ENCODE data around the gene RAB36. TPM values are rescaled to one million over a fixed set of nuclear protein-coding genes. Genes with fewer than 3 reads are reported as not detected.

The RAB36 gene
- total and polyA plus RNA-seq, 4 donors, result 0.22 to 0.56 (median 0.37) TPM

DNA sequence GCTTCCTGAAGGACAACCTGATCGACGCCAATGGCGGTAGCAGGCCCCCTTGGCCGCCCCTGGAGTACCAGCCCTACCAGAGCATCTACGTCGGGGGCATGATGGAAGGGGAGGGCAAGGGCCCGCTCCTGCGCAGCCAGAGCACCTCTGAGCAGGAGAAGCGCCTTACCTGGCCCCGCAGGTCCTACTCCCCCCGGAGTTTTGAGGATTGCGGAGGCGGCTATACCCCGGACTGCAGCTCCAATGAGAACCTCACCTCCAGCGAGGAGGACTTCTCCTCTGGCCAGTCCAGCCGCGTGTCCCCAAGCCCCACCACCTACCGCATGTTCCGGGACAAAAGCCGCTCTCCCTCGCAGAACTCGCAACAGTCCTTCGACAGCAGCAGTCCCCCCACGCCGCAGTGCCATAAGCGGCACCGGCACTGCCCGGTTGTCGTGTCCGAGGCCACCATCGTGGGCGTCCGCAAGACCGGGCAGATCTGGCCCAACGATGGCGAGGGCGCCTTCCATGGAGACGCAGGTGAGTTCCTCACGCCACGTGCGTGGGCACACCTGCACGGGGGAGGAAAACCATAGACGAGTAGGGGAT, 36.5 kb downstream of the RAB36 start:
- TF ChIP-seq, protein P1, sequence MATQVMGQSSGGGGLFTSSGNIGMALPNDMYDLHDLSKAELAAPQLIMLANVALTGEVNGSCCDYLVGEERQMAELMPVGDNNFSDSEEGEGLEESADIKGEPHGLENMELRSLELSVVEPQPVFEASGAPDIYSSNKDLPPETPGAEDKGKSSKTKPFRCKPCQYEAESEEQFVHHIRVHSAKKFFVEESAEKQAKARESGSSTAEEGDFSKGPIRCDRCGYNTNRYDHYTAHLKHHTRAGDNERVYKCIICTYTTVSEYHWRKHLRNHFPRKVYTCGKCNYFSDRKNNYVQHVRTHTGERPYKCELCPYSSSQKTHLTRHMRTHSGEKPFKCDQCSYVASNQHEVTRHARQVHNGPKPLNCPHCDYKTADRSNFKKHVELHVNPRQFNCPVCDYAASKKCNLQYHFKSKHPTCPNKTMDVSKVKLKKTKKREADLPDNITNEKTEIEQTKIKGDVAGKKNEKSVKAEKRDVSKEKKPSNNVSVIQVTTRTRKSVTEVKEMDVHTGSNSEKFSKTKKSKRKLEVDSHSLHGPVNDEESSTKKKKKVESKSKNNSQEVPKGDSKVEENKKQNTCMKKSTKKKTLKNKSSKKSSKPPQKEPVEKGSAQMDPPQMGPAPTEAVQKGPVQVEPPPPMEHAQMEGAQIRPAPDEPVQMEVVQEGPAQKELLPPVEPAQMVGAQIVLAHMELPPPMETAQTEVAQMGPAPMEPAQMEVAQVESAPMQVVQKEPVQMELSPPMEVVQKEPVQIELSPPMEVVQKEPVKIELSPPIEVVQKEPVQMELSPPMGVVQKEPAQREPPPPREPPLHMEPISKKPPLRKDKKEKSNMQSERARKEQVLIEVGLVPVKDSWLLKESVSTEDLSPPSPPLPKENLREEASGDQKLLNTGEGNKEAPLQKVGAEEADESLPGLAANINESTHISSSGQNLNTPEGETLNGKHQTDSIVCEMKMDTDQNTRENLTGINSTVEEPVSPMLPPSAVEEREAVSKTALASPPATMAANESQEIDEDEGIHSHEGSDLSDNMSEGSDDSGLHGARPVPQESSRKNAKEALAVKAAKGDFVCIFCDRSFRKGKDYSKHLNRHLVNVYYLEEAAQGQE (IDR thresholded peaks at IDR 0.05), result no peak
- TF ChIP-seq, protein P2, sequence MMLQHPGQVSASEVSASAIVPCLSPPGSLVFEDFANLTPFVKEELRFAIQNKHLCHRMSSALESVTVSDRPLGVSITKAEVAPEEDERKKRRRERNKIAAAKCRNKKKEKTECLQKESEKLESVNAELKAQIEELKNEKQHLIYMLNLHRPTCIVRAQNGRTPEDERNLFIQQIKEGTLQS (IDR thresholded peaks at IDR 0.05), result no peak
- TF ChIP-seq, protein P3, sequence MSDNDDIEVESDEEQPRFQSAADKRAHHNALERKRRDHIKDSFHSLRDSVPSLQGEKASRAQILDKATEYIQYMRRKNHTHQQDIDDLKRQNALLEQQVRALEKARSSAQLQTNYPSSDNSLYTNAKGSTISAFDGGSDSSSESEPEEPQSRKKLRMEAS (IDR thresholded peaks at IDR 0.05), result no peak
- no peak for TF ChIP-seq FOXA2 (IDR thresholded peaks at IDR 0.05)
- no peak for TF ChIP-seq FOXA1 (IDR thresholded peaks at IDR 0.05)
- no peak for TF ChIP-seq HNF4A (conservative IDR thresholded peaks at IDR 0.05)
- TF ChIP-seq, protein P4, sequence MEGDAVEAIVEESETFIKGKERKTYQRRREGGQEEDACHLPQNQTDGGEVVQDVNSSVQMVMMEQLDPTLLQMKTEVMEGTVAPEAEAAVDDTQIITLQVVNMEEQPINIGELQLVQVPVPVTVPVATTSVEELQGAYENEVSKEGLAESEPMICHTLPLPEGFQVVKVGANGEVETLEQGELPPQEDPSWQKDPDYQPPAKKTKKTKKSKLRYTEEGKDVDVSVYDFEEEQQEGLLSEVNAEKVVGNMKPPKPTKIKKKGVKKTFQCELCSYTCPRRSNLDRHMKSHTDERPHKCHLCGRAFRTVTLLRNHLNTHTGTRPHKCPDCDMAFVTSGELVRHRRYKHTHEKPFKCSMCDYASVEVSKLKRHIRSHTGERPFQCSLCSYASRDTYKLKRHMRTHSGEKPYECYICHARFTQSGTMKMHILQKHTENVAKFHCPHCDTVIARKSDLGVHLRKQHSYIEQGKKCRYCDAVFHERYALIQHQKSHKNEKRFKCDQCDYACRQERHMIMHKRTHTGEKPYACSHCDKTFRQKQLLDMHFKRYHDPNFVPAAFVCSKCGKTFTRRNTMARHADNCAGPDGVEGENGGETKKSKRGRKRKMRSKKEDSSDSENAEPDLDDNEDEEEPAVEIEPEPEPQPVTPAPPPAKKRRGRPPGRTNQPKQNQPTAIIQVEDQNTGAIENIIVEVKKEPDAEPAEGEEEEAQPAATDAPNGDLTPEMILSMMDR (IDR thresholded peaks at IDR 0.05; ENCODE audit: low read depth, low read length, missing input control), result no peak
- TF ChIP-seq, protein P5, sequence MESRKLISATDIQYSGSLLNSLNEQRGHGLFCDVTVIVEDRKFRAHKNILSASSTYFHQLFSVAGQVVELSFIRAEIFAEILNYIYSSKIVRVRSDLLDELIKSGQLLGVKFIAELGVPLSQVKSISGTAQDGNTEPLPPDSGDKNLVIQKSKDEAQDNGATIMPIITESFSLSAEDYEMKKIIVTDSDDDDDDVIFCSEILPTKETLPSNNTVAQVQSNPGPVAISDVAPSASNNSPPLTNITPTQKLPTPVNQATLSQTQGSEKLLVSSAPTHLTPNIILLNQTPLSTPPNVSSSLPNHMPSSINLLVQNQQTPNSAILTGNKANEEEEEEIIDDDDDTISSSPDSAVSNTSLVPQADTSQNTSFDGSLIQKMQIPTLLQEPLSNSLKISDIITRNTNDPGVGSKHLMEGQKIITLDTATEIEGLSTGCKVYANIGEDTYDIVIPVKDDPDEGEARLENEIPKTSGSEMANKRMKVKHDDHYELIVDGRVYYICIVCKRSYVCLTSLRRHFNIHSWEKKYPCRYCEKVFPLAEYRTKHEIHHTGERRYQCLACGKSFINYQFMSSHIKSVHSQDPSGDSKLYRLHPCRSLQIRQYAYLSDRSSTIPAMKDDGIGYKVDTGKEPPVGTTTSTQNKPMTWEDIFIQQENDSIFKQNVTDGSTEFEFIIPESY (IDR thresholded peaks at IDR 0.05), result no peak
- TF ChIP-seq JUND (IDR thresholded peaks at IDR 0.05), result no peak
- TF ChIP-seq HNF4G (IDR thresholded peaks at IDR 0.05), result no peak
- no peak for TF ChIP-seq RXRA (IDR thresholded peaks at IDR 0.05)
- TF ChIP-seq EGR1 (IDR thresholded peaks at IDR 0.05; ENCODE audit: low read depth in 2 of 2), result no peak
- no peak for TF ChIP-seq GABPA (IDR thresholded peaks at IDR 0.05 in 1 of 2, conservative IDR thresholded peaks at IDR 0.05 in 1 of 2)
- TF ChIP-seq NR2F2 (IDR thresholded peaks at IDR 0.05), result no peak
- no peak for DNase-seq (ENCODE audit: low spot score)
- H3K27ac ChIP-seq (ENCODE audit: low read depth in 1 of 2, low read length in 2 of 2), result no peak overlapping the region
- H3K4me1 ChIP-seq (ENCODE audit: control insufficient read depth in 4 of 4, insufficient read depth in 4 of 4, low read length in 3 of 4), result peaks cover 12 to 55% (median 45%) of the 10 kb centered on the region in 4 donors
- H3K9ac ChIP-seq (ENCODE audit: low read depth in 1 of 2, low read length in 2 of 2), result no peak overlapping the region
- H3K27me3 ChIP-seq (ENCODE audit: control insufficient read depth in 4 of 4, insufficient read depth in 4 of 4, low read length in 3 of 4), result no peaks in the 10 kb centered on the region
- H3K4me3 ChIP-seq (ENCODE audit: low read depth in 1 of 3, low read length in 3 of 3), result peak overlapping the region; percentile 15 to 93 (median 78)
- H3K36me3 ChIP-seq (ENCODE audit: control insufficient read depth in 4 of 4, insufficient read depth in 3 of 4, low read depth in 1 of 4, low read length in 3 of 4), result no peaks in the 10 kb centered on the region
- H3K9me3 ChIP-seq (ENCODE audit: control insufficient read depth in 4 of 4, low read length in 3 of 4), result no peaks in the 10 kb centered on the region
- WGBS, result 72% methylated on average over 43 of the region's 43 CpGs

All from liver (tissue), 9 donors.